Breast epithelium (tissue), 4 donors: Measurements from ENCODE around the gene AXIN2. TPM values are rescaled to one million over a fixed set of nuclear protein-coding genes. Genes with fewer than 3 reads are reported as not detected.

ENCODE experiments used
- DNase-seq, 2 donors: peaks; one replicate each; pipeline ENCODE4 v3.0.0-alpha.2; 2019; ENCODE audit warnings: low spot score in 2 of 2
- H3K27ac ChIP-seq, 2 donors: fragments of 200-600 bp; sonication (generic) in 1 of 2; one replicate each; pipeline ENCODE4 v1.5.1; 2016 to 2019; ENCODE audit warnings: mild to moderate bottlenecking in 1 of 2
- H3K27me3 ChIP-seq, 2 donors: fragments of 200-600 bp; sonication (generic) in 1 of 2; one replicate each; pipeline versions ENCODE4 v1.5.1 to v1.6.0; 2017 to 2019; ENCODE audit warnings: control low read depth in 1 of 2, mild to moderate bottlenecking in 1 of 2
- H3K36me3 ChIP-seq: fragments of 200-600 bp; one replicate; pipeline ENCODE4 v1.5.1; 2019
- H3K4me1 ChIP-seq, 2 donors: fragments of 200-600 bp; sonication (generic); one replicate each; pipeline ENCODE4 v1.5.1; 2016 to 2019; ENCODE audit warnings: control low read depth in 1 of 2
- H3K4me3 ChIP-seq, 3 donors: fragments of 200-600 bp; sonication (generic); 1 replicate in 2 of 3; 2 replicates in 1 of 3; pipeline ENCODE4 v1.5.1; 2016 to 2019; ENCODE audit warnings: mild to moderate bottlenecking in 3 of 3, moderate library complexity in 2 of 3
- H3K9me3 ChIP-seq, 2 donors: fragments of 200-600 bp; sonication (generic) in 1 of 2; one replicate each; pipeline ENCODE4 v1.5.1; 2016 to 2019; ENCODE audit warnings: control low read depth in 1 of 2
- POLR2A ChIP-seq: fragments of 450-650 bp; IDR thresholded peaks from one replicate; pipeline ENCODE4 v1.6.1; 2016; ENCODE audit warnings: antibody characterized with exemption, mild to moderate bottlenecking, moderate library complexity
- POLR2AphosphoS5 ChIP-seq, 3 donors: sonication (generic); formaldehyde crosslinking; IDR thresholded peaks; one replicate each; pipeline ENCODE4 v1.6.1; 2017; ENCODE audit warnings: antibody characterized with exemption in 3 of 3
- intact Hi-C: fragments of 100-400 bp; cut with DNase I; formaldehyde crosslinking; loops from one replicate; pipeline ENCODE4 v1.15.1; 2023; ENCODE audit warnings: low total_unique reads
- total RNA-seq, 3 donors: library from RNA; depleted of rRNA; stranded (reverse); fragments of >200 nt; gene quantifications; one replicate each; pipeline ENCODE4 v1.1.0, GENCODE V29; 2016
- TF ChIP-seq, protein P1 (sequence below), 3 donors: fragments of 450-650 bp; IDR thresholded peaks; one replicate each; pipeline ENCODE4 v1.5.1; 2016 to 2017; ENCODE audit warnings: antibody characterized with exemption in 3 of 3, mild to moderate bottlenecking in 3 of 3, moderate library complexity in 3 of 3

Gene AXIN2
- total RNA-seq, 3 donors from 2014 or later = 8.3 to 13.1 (median 10.5) TPM

DNA sequence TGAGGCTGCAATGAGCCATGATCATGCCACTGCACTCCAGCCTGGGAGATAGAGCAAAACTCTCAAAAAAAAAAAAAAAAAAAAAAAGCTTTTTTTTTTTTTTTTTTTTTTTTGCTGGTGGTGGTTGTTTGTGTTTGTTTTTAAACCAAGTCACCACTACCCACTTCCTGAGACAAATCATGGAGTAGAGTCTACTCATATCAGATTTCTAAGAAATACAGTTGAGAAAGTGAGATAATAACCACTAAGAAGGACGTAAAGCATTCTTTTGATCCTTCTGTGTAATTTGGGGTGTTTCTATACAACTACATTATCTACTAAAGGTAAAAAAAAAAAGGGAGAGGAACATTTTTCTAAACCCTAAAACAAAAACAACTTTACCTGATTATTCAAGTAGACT, 38.0 kb downstream of the AXIN2 start:
- H3K27ac ChIP-seq = no peak overlapping the region
- TF ChIP-seq POLR2AphosphoS5 (IDR thresholded peaks at IDR 0.05) = no peak
- TF ChIP-seq, protein P1, sequence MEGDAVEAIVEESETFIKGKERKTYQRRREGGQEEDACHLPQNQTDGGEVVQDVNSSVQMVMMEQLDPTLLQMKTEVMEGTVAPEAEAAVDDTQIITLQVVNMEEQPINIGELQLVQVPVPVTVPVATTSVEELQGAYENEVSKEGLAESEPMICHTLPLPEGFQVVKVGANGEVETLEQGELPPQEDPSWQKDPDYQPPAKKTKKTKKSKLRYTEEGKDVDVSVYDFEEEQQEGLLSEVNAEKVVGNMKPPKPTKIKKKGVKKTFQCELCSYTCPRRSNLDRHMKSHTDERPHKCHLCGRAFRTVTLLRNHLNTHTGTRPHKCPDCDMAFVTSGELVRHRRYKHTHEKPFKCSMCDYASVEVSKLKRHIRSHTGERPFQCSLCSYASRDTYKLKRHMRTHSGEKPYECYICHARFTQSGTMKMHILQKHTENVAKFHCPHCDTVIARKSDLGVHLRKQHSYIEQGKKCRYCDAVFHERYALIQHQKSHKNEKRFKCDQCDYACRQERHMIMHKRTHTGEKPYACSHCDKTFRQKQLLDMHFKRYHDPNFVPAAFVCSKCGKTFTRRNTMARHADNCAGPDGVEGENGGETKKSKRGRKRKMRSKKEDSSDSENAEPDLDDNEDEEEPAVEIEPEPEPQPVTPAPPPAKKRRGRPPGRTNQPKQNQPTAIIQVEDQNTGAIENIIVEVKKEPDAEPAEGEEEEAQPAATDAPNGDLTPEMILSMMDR (IDR thresholded peaks at IDR 0.05) = no peak
- no peak overlapping the region for H3K4me3 ChIP-seq
- no peaks in the 10 kb centered on the region for H3K36me3 ChIP-seq
- intact Hi-C loops = no loop called here
- no peak for DNase-seq
- H3K4me1 ChIP-seq = no peaks in the 10 kb centered on the region
- no peaks in the 10 kb centered on the region for H3K27me3 ChIP-seq
- H3K9me3 ChIP-seq = no peaks in the 10 kb centered on the region

DNA sequence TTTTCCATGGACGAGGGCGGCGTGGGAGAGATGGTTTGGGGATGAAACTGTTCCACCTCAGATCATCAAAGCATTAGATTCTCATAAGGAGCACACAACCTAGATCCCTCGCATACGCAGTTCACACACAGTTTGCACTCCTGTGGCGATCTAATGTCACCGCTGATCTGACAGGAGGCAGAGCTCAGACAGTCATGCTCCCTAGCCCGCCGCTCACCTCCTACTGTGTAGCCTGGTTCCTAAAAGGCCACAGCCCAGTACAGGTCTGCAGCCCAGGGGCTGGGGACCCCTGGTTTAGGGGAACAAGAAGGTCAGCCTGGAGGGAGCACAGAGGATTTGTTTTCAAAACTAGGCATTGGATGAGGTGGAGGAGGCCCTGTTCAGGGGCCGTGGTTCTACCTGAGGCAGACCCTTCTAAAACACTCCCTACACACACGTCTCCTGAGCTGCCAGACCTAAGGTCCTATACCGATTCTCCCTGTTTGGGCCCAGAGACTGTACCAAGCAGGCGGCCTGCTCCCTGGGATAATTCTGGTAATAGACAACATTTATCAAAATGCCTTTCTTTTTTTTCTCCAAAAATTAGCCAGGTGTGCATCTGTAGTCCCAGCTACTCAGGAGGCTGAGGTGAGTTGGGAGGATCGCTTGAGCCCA, 38.6 kb downstream of the AXIN2 start:
- Histone ChIP-seq H3K27me3 (no peaks in the 10 kb centered on the region), H3K4me1 (no peaks in the 10 kb centered on the region), H3K36me3 (no peaks in the 10 kb centered on the region), H3K4me3 (no peak overlapping the region), H3K27ac (no peak overlapping the region), H3K9me3 (no peaks in the 10 kb centered on the region)
- no peak for DNase-seq
- no peak for TF ChIP-seq POLR2A
- TF ChIP-seq, protein P1 (IDR thresholded peaks at IDR 0.05) = no peak
- intact Hi-C loops = no loop called here

DNA sequence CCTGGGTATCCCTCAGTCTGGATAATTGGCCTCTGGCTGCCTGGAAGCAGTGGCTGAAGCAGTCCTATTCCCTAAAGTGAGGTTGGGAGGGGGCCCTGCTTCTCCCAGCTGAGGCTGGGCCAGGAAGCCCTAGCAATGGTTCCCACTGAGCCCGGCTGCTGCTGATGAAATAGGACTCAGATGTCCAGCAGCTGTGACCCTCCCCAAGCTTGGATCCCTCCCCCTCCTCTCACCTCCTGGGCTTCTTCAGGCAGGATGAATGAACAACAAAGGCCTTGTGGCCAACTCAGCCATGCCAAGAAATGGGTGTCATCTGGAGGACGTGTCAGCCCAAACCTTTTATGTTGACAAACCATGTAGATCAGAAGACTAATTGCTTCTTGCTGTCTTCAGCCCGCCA, 42.0 kb downstream of the AXIN2 start:
- intact Hi-C loops = no loop called here
- H3K36me3 ChIP-seq = no peaks in the 10 kb centered on the region
- H3K4me1 ChIP-seq = peaks cover 0 to 12% of the 10 kb centered on the region in 2 donors
- H3K27ac ChIP-seq = no peak overlapping the region
- H3K27me3 ChIP-seq = no peaks in the 10 kb centered on the region
- no peaks in the 10 kb centered on the region for H3K9me3 ChIP-seq
- DNase-seq = no peak
- TF ChIP-seq POLR2AphosphoS5 (IDR thresholded peaks at IDR 0.05) = no peak
- TF ChIP-seq, protein P1 (IDR thresholded peaks at IDR 0.05) = no peak
- TF ChIP-seq POLR2A = no peak
- H3K4me3 ChIP-seq = no peak overlapping the region

DNA sequence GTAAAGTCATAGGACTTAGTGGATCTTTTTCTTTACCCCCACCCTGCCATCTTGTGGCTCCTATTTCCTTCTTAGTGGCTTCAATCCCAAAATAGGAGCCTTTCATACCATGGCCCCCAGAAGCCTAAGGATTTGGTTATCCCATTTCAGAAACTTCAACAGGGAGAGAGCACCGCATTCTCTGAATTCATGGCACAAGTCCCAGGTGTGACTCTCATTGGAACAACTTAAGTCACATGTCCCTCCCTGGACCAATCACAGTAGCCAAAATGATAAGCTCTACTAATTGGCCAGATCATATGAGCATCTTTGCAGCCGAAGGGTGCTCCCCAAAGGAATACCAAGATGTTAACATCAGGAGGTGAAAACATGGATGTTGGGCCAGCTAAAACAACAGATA, 43.2 kb downstream of the AXIN2 start:
- no peak for TF ChIP-seq POLR2AphosphoS5 (IDR thresholded peaks at IDR 0.05)
- TF ChIP-seq, protein P1 (IDR thresholded peaks at IDR 0.05) = no peak
- no peak for DNase-seq
- no peak overlapping the region for H3K4me3 ChIP-seq
- H3K27me3 ChIP-seq = no peaks in the 10 kb centered on the region
- peaks cover 0 to 16% of the 10 kb centered on the region in 2 donors for H3K4me1 ChIP-seq
- H3K9me3 ChIP-seq = peaks cover 0 to 3% of the 10 kb centered on the region in 2 donors
- no peak overlapping the region for H3K27ac ChIP-seq
- intact Hi-C loops = no loop called here
- no peaks in the 10 kb centered on the region for H3K36me3 ChIP-seq

DNA sequence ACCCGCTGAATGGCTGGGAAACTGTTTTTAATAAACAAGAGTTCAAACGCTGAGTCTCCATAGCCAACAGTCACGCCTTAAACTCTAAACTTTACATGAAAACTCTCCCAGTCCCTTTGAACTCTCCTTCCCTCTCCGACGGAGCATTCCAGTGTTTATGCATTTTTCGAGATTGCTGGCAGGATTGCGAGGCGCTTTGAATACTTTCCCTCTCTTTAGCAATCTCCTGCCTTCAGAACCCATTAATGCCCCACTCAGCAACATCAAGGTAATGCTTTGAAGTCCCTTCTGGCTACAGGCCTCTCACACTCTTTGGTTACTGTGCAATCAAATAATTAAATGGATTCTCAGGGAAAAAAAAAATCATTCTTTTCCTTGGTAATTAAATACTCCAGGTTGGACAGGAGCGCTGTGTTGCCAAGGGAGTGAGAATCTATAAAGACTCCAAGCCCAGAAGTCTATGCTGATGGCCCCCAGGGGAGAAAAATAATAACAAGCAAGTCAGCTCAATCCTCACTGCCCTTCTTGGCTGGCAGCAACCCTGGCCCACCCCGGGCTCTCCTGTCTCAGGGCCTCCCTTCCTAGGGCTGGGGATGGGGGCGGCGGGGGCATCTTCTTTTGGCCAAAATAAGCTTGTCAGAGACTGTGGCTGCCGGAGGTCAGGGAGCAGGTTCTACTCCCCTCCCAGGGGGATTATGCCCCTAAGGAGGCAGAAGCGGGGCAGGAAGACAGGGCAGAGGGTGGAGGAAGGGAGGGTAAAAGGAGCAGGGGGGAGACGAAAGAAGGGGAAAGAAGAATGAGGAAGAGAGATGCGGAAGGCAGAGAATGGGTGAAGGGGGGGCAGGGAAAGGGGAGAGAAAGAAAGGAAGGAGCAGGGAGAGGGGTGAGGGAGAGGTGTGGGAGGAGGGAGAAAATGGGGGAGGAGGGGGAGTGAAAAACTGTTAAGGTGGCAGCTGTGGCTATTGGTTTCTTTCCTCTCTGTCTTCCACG, 45.2 kb downstream of the AXIN2 start:
- DNase-seq = peak in 1 of 2 donors; percentile 38
- intact Hi-C loops = no loop called here
- no peaks in the 10 kb centered on the region for H3K27me3 ChIP-seq

More for the DNA sequence above, 45.2 kb downstream of the AXIN2 start:
- Histone ChIP-seq H3K4me1 (peaks cover 0 to 16% of the 10 kb centered on the region in 2 donors), H3K27ac (peak overlapping the region; percentile 50 to 81), H3K9me3 (peaks cover 0 to 3% of the 10 kb centered on the region in 2 donors), H3K36me3 (no peaks in the 10 kb centered on the region), H3K4me3 (no peak overlapping the region)
- TF ChIP-seq, protein P1 (IDR thresholded peaks at IDR 0.05) = no peak
- TF ChIP-seq POLR2A = no peak
- TF ChIP-seq POLR2AphosphoS5 (IDR thresholded peaks at IDR 0.05) = no peak
